ENCODE results near the gene CASP8.

GRCh38 chr2:201320257-201320656 lies 59.9 kb downstream of the CASP8 start:
- TF ChIP-seq EZH2phosphoT487 (IDR thresholded peaks at IDR 0.05; ENCODE audit: low read depth, severe bottlenecking, unreplicated experiment): no peak
- TF ChIP-seq CTCF (IDR thresholded peaks at IDR 0.05; ENCODE audit: poor library complexity): no peak

Data from hepatocyte (in vitro differentiated cells).